Fibroblast of villous mesenchyme (primary cell): ENCODE data around the gene RAC2. TPM values are rescaled to one million over a fixed set of nuclear protein-coding genes. Genes with fewer than 3 reads are reported as not detected.

Experiments
- DNase-seq: peaks from one replicate; pipeline ENCODE4 v3.0.0-alpha.2; 2010; ENCODE audit warnings: low read depth
- H3K4me3 ChIP-seq: 2 replicates; pipeline ENCODE4 v1.5.1; 2011; ENCODE audit warnings: low read depth, mild to moderate bottlenecking, low read length
- small RNA-seq: library from RNA; depleted of rRNA; stranded (forward); fragments of <200 nt; gene quantifications from one replicate; pipeline ENCODE3, GENCODE V24; 2012
- total RNA-seq: library from RNA; depleted of rRNA; stranded (reverse); fragments of >200 nt; gene quantifications from 2 replicates; pipeline ENCODE4 v1.2.3, GENCODE V29; 2012
- TF ChIP-seq, protein P1 (sequence below): IDR thresholded peaks from 2 replicates; pipeline ENCODE4 v1.5.1; 2012; ENCODE audit warnings: low read depth, mild to moderate bottlenecking, low read length; ENCODE audit not compliant: insufficient read depth

The RAC2 gene
- total RNA-seq, 1 donor = 11.2 TPM

DNA sequence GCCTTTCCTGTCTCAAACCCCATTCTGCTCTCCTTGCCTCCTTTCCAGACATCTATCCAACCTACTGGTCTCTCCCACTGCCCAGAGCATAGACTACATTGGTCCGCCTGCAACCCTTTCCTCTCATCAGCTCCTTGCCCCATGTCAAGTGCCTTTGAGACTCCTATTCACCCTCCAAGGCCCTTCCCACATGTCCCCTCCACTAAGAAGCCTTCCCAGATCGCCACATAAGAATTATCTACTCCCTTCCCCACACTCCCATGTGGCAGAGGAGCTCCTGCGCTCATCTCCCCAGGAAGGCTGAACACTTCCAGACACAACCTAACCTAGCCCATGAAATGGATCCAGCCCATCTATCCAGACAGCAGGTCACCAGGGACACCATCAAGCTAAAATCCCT lies 66.3 kb downstream of the RAC2 start:
- TF ChIP-seq, protein P1, sequence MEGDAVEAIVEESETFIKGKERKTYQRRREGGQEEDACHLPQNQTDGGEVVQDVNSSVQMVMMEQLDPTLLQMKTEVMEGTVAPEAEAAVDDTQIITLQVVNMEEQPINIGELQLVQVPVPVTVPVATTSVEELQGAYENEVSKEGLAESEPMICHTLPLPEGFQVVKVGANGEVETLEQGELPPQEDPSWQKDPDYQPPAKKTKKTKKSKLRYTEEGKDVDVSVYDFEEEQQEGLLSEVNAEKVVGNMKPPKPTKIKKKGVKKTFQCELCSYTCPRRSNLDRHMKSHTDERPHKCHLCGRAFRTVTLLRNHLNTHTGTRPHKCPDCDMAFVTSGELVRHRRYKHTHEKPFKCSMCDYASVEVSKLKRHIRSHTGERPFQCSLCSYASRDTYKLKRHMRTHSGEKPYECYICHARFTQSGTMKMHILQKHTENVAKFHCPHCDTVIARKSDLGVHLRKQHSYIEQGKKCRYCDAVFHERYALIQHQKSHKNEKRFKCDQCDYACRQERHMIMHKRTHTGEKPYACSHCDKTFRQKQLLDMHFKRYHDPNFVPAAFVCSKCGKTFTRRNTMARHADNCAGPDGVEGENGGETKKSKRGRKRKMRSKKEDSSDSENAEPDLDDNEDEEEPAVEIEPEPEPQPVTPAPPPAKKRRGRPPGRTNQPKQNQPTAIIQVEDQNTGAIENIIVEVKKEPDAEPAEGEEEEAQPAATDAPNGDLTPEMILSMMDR = no peak
- DNase-seq = no peak
- no peak overlapping the region for H3K4me3 ChIP-seq

DNA sequence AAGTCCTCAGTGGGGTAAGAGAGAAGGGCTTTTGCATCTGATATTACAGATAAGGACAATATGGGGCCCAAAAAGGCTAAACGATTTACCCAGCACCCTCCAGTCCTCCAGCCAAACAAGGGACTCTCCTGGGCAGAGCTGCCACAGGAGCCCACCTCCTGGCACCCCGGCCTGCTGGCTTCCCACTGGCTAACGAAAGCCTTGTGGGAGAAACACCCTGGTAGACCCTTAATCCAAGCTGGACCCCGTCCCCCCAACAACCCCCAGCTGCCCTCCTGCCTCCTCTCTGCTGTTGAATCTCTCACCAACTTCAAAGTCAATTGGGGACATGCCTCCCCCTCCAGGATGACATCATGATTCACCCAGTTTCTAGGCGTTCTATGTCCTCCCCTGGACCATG lies 66.8 kb downstream of the RAC2 start:
- no peak overlapping the region for H3K4me3 ChIP-seq
- TF ChIP-seq, protein P1 = no peak
- DNase-seq = no peak

DNA sequence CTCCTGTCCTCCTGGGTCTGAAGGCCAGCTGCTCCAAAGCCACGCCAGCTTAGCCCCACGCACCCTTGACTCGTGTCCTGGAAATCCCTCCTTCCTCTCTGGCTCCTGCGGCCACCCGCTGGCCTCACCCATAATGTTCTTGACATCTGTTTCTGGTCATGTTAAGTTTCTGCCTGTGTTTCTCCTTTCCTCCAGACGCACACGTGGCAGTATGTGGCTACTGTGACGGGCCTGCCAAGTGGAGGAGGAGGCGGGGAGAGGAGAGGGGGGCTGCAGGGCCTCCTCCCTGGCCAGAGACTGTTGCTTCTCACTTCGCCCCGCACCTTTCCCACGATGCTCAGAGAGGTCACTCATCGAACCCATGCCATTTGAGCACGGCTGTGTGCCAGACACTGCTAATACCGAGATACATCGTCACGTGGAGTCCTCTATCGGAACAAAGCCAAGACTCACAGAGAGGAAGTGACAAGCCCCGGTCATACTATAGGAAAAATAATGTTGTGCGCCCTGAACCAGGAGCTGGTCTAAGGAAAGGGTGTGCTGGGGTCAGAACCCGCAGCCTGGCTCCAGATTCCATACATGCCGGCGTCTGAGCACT lies 67.5 kb downstream of the RAC2 start:
- DNase-seq = peak; percentile 95
- no peak overlapping the region for H3K4me3 ChIP-seq
- TF ChIP-seq, protein P1 = no peak

DNA sequence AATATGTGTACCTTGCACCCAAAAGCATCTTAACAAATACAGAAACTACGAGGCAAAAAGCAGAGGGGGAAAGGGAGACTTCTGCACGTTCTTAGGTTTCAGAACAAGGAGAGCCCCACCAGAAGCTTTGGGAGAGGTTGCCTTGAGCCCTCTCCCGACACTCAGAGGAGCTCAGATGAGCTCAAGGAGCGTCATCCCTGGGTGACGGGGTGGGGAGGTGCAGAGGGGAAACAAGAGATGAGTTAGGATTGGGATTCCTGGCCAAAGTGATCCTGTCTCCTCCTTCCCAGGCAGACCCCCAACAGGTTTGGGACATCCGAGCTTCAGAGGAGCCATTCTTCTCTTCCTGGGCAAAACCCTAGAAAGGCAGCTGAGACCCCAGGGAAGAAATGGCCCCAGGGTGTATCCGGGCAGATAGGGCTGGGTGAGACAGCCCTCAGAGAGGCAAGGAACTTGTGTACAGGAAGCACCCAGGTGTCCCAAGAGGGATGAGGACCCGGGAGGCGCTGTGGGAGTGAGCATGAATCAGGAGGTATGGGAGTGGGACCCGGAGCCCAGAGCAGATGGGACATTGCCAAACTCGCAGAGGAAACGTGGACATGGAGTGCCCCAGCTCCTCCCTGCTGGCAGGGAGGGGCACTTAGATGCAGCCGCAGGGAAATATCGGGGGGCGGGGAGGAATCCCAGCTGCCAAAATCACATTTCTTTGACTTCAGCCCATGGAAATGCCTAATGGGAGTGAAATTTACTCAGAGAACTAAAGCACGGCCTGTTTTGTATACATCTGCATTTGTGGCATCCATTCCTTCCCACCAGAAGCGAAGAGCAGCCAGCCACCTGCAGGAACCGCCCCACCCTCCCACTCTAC lies 68.4 kb downstream of the RAC2 start:
- H3K4me3 ChIP-seq = no peak overlapping the region
- no peak for DNase-seq
- TF ChIP-seq, protein P1 = no peak

Small RNA genes within 50 kb of the gene (small RNA-seq; reads per million reads assigned to genes)
- not detected for gene Z82188.1

Other genes starting within 250 kb of the RAC2 start
- gene TST, start 224.8 kb downstream of the RAC2 start, total RNA-seq = 45.4 and 54.4 TPM in 2 replicates
- gene MPST, start 224.5 kb downstream of the RAC2 start, total RNA-seq = 64.3 and 94.1 TPM in 2 replicates
- 28.9 and 34.1 TPM in 2 replicates for gene KCTD17, start 192.5 kb downstream of the RAC2 start, total RNA-seq
- gene TMPRSS6, start 134.6 kb downstream of the RAC2 start, total RNA-seq = not detected in 2 replicates
- under 0.01 and 0.64 TPM in 2 replicates for gene IL2RB, start 94.4 kb downstream of the RAC2 start, total RNA-seq
- 9.5 and 10.6 TPM in 2 replicates for gene C1QTNF6, start 56.0 kb downstream of the RAC2 start, total RNA-seq
- gene SSTR3, start 31.8 kb downstream of the RAC2 start, total RNA-seq = not detected in 2 replicates
- gene CYTH4, start 38.2 kb upstream of the RAC2 start, total RNA-seq = under 0.01 TPM in 2 replicates
- gene ELFN2, start 183.2 kb upstream of the RAC2 start, total RNA-seq = under 0.01 and 0.32 TPM in 2 replicates
- gene MFNG, start 242.1 kb upstream of the RAC2 start, total RNA-seq = under 0.01 TPM in 1 of 2 replicates, not detected in the other